Activated CD4-positive, alpha-beta T cell treated with anti-CD3 and anti-CD28 coated beads, Interleukin-2, amount 50 U/mL, for 48 hours (primary cell): ENCODE data around the gene PRXL2C.
"Not testable (repeated sequence)": the region's sequence is repeated elsewhere in the genome, so short reads cannot be mapped to it uniquely, and the experiment has no call there.

Experiments used
- DNase-seq, 2 experiments: peaks; one replicate each; pipeline ENCODE4 v3.0.0-alpha.2; 2020

The PRXL2C gene

DNA sequence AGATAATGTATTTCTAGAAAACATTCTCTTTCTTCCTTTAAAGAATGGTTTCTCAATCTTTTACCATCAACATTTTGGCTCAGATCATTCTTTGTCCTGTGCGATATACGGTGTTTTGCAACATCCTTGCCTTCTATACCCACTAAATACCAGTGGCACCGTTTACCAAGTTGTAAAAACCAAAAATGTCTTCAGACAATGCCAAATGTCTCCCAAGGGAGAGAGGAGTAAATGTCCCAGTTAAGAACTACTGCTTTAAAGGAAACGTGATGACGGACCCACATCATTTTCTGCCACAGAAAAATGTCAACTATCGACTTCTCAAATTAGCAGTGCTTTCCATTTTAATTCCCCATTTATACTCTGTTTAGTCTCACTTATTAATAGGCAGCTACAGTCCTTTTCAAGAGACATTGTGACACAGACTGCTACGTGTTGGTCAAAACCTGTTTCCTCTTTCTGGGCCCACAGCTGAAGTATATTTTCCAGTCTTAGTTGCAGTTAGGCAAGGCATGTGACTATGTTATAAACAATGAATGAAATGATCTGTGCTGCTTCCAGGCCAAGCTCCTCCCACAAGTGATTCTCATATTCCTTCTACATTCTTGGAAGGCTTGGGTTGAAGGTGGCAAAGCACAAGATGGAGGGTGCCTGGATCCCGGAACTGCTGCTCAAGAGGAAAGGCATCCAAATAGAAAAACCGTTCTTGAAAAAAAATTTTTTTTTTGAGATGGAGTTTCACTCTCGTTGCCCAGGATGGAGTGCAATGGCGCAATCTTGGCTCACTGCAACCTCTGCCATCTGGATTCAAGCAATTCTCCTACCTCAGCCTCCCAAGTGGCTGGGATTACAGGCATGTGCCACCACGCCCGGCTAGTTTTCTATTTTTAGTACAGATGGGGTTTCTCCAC lies 8.8 kb downstream of the PRXL2C start:
- DNase-seq: no peak

- DNase-seq: no peak
Observed at GRCh38 chr9:96644137-96644536, 11.0 kb downstream of the PRXL2C start.

DNA sequence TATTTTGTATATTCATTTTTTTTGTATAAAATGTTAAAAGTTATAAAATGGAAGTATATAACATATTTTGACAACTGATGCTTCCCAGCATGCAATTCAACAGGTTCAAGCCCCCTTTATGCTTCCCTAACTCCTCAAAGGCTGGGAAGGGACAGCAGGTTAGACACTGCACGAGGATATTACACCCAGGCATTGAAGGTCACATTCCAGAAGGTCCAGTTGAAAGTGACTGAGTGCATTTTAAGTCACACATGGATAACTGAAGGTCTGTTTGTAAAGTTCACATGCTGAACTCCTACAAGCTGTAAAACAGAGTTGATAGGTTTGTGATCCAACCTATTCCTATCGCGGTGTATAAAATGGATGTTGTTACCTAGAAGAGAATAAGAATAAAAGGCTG lies 13.6 kb downstream of the PRXL2C start:
- no peak for DNase-seq

- no peak for DNase-seq
Observed at GRCh38 chr9:96638606-96639364, 16.3 kb downstream of the PRXL2C start.

DNA sequence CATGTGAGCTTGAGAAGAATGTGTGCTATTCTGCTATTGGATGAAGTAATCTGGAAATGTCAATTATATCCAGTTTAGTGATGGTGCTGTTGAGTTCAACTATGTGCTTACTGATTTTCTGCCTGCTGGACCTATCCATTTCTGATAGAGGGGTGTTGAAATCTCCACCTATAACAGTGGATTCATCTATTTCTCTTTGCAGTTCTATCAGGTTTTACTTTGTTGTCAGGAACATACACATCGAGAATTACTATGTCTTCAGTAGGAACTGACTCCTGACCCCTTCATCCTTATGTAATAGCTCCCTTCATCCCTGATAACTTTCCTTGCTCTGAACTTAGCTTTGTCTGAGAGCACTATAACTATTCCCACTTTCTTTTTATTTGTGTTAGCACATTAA lies 18.7 kb downstream of the PRXL2C start:
- DNase-seq: no peak

- DNase-seq: not testable (repeated sequence)
Observed at GRCh38 chr9:96633579-96633978, 21.5 kb downstream of the PRXL2C start.

- DNase-seq: no peak
Observed at GRCh38 chr9:96626912-96627311, 28.2 kb downstream of the PRXL2C start.

- DNase-seq: no peak
Observed at GRCh38 chr9:96621618-96622017, 33.5 kb downstream of the PRXL2C start.

DNA sequence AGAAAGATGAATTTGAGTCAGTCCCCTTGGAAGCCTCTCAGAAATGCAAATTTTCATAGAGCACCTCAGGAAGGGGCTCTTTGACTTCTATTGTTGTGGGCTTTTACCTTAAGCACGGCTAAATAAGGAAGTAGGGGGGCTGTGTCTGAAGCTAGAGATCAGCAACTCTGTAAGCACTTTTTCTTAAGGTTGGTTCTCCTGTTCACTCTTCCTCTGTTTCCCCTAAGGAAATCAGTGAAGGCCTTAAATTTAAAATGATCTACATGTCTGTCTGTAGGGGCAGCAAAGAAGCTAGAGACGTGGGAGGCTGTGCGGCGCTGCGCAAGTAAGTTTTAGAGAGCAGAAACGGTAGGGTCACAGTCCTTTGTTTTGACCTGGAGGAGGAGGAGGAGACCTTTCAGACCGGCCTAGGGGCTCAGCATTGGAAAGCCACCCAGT lies 34.3 kb downstream of the PRXL2C start:
- DNase-seq: no peak

DNA sequence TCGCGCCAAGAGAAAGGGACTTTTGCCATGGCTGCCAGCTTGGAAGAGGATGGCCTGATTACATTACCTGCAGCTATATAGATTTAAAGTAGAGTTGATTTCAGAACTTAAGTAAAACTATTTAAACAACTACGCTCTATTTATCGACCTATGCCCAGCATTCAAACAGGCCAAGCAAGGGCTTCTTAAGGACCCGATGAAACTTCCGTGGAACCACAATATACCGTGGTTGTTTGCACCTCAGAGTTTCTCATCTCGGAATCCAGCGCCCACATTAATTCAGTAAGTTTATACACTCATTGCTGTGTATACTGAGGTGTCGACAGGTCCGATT lies 35.0 kb downstream of the PRXL2C start:
- DNase-seq: no peak

GRCh38 chr9:96619491-96620180 lies 35.5 kb downstream of the PRXL2C start, which contains the start of gene CDC14B:
Gene CDC14B, minus strand, starts transcription at chr9:96619843. Its CDS starts 465 bp downstream, at chr9:96619378.
- DNase-seq: peak; percentile 77 to 83

GRCh38 chr9:96619124-96619465 lies 36.0 kb downstream of the PRXL2C start:
- DNase-seq: no peak

GRCh38 chr9:96618209-96619123 lies 36.7 kb downstream of the PRXL2C start:
- DNase-seq: peak; percentile 29 to 33

DNA sequence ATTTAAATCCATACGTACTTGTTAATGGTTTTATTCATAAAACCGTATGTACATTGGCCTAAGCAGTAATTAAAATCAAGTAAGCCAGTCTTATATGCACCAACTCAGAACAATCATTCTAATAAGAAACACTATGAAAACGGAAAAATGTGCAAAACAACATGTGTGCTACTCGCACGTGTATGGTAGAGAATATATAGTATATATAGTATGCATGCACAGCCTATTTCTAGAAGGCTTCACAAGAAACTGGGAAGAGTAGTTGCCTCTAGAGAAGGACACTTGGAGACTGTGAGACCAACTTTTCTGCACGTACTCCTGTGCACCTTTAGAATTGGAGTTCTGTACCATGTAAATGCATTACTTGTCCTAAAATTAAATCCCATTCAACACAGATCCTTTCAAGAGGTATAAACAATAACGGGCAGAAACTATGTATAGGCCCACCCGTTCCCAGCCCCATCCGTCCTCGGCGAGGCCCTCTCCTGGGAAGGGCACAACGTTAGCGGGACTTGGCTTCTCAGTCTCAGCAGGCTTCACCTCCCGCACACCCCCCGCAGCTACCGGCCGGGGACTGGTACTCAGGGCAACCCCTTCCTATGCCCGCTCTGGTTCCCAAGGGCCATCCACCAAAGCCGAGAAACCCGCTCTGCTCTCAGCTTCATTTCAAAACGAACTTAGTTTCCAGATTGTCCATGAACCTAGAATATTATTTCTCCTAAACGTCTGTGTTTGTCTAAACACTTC lies 37.5 kb downstream of the PRXL2C start:
- DNase-seq: no peak

- DNase-seq: no peak
Observed at GRCh38 chr9:96616817-96617438, 38.2 kb downstream of the PRXL2C start.

- DNase-seq: no peak
Observed at GRCh38 chr9:96615411-96615810, 39.7 kb downstream of the PRXL2C start.

GRCh38 chr9:96614664-96615063 lies 40.5 kb downstream of the PRXL2C start:
- not testable (repeated sequence) for DNase-seq

DNA sequence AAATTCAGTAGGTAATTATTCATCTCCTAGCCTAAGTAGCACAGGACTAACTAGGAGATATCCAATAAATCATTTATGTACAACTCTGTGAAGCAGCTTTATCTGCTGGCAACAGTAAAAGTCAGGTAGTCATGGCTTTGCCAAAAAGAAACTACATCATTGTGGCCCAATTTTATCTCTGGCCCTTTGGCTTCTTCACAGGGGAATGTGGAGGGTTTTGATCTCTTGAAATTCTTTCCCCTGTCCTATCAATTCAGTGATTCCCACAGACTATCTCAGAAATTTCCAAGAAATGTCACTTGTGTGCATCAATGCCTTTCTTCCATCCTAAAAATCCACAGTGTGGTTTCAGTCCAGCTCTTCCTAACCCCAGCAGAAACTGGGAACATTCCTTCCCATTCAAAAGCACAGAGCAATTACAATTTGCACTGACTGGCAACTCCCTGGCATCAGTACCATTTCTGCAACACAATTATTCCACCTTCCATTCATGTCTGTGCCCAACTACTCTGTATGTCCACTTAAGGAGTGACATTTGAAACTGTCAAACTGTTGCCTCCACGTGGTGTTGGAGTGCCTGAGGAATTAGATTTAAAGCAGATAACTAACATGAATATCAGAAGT lies 42.0 kb downstream of the PRXL2C start:
- DNase-seq: no peak

DNA sequence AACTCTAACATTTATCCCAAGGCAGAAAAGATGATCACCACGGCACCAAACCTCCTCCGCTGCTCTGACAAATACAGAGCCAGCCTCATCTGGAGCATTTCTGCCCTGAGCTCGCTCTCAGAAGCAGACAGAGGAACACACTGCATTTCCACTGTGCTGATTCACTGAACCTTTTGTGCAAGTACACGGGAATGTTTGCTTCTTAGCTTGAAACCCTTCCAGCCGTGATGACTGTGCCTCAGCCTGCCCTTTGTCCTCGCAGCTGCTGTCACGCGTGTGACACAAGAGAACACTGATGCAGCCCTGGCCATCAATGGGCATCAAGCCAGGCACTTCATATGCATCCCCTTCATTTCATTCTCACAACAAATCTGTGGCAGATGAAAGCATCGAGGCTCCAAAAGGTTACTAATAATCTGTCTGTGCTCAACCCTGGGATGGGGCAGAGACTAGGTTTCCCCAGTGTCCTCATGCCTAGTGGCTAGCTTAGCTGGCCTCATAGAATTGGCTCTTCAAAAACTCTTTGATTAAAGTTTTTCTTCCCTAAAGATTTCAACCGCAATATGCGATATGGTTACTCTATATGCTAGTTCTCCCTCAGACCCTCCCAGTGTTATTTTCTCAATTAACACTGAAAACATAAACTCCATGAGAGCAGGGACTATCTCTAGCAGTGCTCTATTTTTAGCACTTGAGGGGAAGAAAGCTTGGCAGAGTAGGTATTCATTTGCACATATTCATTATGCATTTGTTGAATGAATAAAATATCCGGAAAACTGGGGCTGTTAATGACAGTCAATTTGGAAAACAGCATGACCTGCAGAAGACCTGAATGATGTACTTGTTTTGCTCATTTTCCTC lies 42.8 kb downstream of the PRXL2C start:
- DNase-seq: no peak

GRCh38 chr9:96611302-96611701 lies 43.8 kb downstream of the PRXL2C start:
- DNase-seq: no peak
